HG02870 (cell line): ENCODE data around the gene SACM1L.

ENCODE experiments used
- ATAC-seq: cut with Tn5 transposase; IDR thresholded peaks from one replicate; pipeline ENCODE4 v1.9.1; 2021; ENCODE audit warnings: mild to moderate bottlenecking, moderate library complexity; ENCODE audit not compliant: unreplicated experiment

Gene SACM1L

DNA sequence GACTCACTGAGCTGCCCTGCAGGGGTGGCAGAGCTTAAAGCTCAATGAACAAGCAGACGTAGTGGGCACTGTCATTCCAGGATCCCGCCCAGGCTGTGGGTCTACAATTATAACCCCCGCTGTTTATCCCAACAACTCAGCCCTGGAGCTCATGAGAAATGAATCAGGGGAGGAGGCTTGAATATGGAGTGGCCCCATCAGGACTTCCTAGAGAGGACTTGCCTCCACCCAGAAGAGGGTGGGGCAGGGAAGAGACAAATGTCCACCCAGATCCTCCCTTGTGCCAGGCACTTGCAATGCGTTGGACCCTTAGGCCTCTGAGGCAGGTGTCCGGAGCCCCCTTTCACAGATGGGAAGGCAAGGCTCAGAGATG lies 74.1 kb downstream of the SACM1L start:
- no peak for ATAC-seq

- no peak for ATAC-seq
These were observed 76.2 kb downstream of the SACM1L start for GRCh38 chr3:45765266-45765851.

- ATAC-seq: no peak
These were observed 76.8 kb downstream of the SACM1L start for GRCh38 chr3:45765958-45766357.

DNA sequence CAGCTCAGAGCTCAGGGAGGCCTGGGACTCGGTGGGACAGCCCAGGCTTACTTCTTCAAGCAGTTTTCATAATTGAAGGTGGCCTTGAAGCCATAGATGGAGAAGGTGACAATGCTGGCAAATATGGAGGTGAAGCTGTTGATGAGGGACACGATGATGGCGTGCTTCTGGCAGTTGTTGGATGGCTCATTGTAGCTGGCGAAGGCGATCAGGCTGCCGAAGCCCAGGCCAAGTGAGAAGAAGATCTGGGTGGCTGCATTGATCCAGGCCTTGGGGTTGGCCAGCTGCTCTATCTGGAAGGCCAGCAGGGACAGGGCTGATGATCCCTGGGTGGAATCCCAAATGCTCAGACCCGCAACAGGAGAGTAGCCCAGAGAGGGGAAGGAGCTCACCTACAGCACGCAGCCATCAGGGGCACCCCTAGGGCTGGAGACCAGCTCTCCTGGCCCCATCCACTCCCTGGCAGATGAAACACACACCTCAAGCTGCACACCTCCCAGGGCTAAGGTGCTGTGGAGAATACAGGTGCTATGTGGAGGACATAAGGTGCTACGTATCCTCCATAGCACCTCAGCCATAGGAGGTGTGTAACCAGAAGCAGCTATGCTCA lies 82.1 kb downstream of the SACM1L start:
- no peak for ATAC-seq

GRCh38 chr3:45771831-45772230 lies 82.6 kb downstream of the SACM1L start:
- no peak for ATAC-seq

DNA sequence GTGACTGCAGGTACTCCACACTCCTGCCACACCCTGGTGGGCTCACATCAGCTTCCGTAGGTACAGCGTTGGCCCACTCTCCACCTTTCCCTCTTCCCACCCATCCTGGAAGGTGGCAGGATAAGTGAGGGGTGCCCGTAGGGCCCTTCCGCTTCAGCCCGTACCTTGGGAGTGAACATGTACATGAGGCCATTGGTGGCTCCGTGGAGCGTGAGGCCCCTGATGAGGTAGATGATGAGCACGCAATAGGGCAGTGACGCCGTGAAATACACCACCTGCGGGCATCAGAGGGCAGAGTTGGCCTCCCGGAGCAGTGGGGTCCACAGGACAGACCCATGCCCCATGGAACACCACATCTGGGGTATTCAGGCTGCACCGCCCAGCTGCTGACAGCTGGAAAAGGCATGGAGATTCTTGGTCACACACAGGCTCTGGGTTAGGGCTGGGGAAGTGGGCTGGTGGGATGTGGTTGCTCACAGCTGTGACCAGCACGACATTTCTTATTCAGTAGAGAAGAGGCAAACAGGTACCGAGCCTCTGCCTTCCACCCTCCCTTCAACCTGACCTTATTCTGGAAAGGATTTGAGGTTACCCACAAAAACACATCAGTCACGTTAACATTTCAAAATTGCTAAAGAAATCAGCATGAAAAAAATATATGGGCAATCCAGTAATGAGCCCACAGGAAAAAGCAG lies 83.3 kb downstream of the SACM1L start:
- ATAC-seq: no peak

GRCh38 chr3:45773072-45773471 lies 83.9 kb downstream of the SACM1L start:
- no peak for ATAC-seq

DNA sequence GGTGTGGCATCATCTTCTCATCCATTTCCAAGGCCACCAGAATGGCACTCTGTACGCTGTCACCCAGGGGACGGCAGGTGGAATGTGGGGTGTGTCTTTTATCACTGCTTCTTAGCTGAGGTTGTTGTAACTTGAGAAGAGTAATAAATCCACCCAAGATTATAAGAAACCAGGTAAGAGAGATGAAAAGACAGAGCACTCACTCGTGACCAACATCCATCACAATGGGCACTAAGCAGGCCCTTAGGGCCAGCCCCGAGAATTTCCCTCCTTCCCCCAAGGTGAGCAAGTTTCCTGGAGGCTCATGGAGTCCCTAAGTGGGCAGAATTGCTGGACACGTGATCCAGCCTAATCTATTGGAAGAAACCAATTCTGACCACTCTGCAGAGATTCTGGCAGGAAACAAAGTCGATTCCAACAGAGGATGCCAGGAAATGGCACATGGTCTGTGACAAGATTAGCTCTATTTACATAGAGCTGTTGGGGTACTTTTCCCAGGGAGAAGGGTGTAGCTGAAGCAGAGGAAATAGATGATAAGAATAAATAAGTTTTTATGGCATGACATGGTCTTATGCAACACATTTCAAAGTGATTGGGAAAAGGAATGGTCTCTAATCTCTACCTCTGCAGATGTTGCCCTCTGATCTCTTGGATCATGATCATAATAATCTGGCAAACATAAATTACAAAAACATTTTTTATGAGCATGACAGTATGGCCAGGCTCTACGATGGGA lies 84.7 kb downstream of the SACM1L start:
- ATAC-seq: no peak

DNA sequence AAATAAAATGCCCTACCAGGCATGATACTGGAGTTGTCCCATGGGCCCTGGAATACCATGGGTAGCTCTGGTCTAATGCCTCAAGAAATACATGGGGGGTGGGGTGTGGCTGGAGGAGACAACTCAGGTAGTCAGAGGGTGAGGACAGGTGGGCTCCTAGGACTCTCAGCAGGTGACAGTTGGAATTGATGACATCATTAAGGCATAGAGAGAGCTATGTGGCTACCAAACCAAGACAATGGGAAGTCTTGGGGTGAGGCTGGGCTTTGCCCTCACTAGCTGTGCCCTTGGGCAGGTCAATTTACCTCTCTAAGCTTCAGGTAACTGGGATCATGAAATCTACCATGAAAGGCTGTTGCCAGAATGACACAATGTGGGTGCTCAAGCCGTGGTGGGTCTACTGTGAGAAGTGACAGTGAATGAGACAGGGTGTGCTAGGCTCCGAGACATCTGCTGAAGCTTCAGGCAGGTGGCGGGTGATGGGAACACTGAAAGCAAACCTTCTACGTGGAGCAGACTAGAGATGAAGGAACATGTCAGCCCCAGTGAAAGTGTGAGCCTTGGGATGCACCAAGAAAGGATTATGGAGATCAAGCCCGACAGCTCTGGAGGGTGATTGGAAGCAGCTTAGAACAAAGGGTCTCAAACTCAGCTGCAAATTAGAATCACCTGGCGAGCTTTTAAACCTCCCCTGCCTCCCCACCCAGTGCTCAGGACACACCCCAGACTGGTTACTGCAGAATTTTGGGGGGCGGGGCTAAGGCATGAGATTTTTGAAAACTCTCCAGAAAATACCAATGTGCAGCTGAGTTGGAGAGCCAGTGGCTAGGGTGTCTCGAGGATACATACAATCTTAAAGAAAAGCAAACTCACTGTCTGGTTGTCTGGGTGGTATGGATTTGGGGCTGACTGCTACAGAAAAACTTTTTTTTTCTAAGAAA lies 85.7 kb downstream of the SACM1L start:
- no peak for ATAC-seq

DNA sequence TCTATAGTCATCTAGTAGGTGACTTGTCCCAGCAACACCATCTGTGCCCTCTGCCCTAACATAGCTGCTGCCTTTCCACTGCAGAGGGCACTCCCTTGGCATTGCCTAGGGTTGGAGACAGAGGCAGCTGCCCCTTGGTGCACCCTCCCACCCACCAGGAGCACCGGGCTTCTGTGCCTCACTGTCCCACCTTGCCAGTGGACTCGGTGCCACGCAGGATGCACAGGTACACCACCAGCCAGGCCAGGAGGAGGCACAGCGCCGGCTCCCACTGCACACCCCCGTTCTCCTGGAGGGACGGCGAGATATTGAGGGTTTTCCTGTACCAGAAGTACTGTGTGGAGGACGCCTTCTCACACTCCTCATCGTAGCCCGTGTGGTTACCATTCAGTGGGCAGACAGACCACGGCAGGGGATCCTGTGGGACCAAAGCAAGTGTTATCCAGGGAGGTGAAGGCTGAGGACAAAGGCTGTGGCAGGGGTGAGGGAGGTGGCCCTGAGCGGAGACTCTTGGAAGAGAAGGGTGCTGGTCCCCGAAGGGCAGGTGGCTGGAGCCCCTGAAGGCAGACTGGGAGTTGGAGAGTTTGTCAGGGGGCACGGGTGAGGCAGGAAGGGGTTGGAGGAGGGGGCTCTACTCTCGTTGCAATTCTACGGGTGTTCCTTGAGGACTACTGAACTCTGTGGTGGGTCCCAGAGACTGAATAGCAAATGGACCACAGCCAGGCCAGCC lies 86.5 kb downstream of the SACM1L start:
- no peak for ATAC-seq

- no peak for ATAC-seq
These were observed 87.1 kb downstream of the SACM1L start for GRCh38 chr3:45776301-45776595.

DNA sequence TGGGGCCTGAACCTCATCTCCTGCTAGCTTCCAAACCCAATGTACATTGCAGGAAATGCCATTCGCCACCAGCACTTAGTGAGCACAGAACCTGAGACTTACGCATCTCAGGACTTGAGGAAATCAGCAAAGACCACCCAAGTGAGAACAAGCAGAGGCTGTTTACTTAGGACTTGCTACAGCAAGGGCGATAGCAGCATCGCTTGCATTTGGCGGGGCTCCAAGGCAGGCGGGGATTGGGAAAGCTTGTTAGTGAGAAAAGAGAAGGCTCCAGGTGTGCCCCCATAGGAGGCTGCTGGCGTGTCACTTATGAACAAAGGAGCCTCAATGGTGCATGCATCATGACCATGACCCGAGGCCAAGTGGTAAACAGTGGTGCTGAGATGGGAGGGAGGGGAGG lies 87.4 kb downstream of the SACM1L start:
- no peak for ATAC-seq

- no peak for ATAC-seq
These were observed 88.0 kb downstream of the SACM1L start for GRCh38 chr3:45777111-45777745.

GRCh38 chr3:45777746-45778386 lies 88.7 kb downstream of the SACM1L start:
- no peak for ATAC-seq

DNA sequence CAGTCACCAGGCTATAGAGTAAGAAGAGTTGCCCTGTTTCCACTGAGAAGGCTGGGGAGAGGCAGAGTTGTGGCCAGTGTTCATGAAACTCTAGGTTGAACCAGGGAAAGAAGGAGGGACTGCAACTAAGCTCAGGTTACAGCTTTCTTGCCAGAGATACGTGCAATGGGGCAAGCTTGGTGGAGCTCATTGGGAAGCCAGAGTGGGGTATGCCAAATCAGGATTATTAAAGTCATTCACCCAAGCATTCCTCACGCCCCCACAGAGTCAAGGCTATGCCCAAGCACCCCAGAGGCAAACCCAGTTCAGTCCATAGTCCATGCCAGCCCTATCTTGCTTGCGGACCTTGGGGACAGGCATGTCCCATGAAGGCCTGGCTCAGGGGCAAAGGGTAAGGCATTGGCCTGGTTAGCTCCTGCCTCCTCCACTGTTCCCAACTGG lies 89.6 kb downstream of the SACM1L start:
- no peak for ATAC-seq

- ATAC-seq: no peak
These were observed 90.8 kb downstream of the SACM1L start for GRCh38 chr3:45779746-45780735.

DNA sequence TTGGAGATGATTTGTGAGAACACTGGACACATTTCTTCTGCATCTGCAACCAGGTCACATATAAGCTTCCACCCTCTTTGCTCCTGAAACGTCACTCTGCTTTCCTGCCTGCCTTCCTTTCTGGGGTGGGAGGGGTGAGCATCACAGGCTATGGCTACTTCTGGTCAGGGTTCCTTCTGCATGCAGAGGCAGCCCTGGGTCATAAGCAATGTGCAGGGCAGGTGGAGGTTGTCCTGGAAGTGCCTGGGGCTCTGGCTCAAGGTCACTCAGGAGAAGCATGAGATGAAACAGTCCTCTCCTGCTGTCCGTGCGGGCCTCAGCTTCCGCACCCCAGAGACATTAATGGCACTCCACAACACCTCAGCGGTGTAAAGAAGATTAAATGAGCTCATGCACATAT lies 92.1 kb downstream of the SACM1L start:
- no peak for ATAC-seq

- ATAC-seq: no peak
These were observed 92.6 kb downstream of the SACM1L start for GRCh38 chr3:45781841-45782240.
